Epidermal melanocyte (primary cell): Measurements from ENCODE around the gene KCNAB2.
"Not testable (repeated sequence)": the region's sequence is repeated elsewhere in the genome, so short reads cannot be mapped to it uniquely, and the experiment has no call there.

Experiments used
- DNase-seq: peaks from one replicate; pipeline ENCODE4 v3.0.0; 2011; ENCODE audit warnings: low spot score; ENCODE audit not compliant: insufficient read length

KCNAB2 gene

GRCh38 chr1:6052543-6053205 lies 7.0 kb downstream of the KCNAB2 start:
- peak; percentile 89 for DNase-seq

- DNase-seq = no peak
These were observed 7.5 kb downstream of the KCNAB2 start for GRCh38 chr1:6053206-6053546.

- no peak for DNase-seq
These were observed 8.9 kb downstream of the KCNAB2 start for GRCh38 chr1:6054596-6054995.

- DNase-seq = no peak
These were observed 10.9 kb downstream of the KCNAB2 start for GRCh38 chr1:6056572-6056948.

- no peak for DNase-seq
These were observed 11.6 kb downstream of the KCNAB2 start for GRCh38 chr1:6057170-6057845.

GRCh38 chr1:6059866-6060265 lies 14.2 kb downstream of the KCNAB2 start:
- DNase-seq = no peak

- DNase-seq = no peak
These were observed 17.0 kb downstream of the KCNAB2 start for GRCh38 chr1:6062670-6063069.

- not testable (repeated sequence) for DNase-seq
These were observed 17.9 kb downstream of the KCNAB2 start for GRCh38 chr1:6063532-6064053.

- no peak for DNase-seq
These were observed 19.6 kb downstream of the KCNAB2 start for GRCh38 chr1:6065093-6065858.

GRCh38 chr1:6066680-6067079 lies 21.0 kb downstream of the KCNAB2 start:
- no peak for DNase-seq

GRCh38 chr1:6068073-6068472 lies 22.4 kb downstream of the KCNAB2 start:
- no peak for DNase-seq

GRCh38 chr1:6068932-6069331 lies 23.2 kb downstream of the KCNAB2 start:
- no peak for DNase-seq

GRCh38 chr1:6069573-6069972 lies 23.9 kb downstream of the KCNAB2 start:
- no peak for DNase-seq

- no peak for DNase-seq
These were observed 24.8 kb downstream of the KCNAB2 start for GRCh38 chr1:6070450-6070974.

- no peak for DNase-seq
These were observed 25.5 kb downstream of the KCNAB2 start for GRCh38 chr1:6071219-6071618.

- no peak for DNase-seq
These were observed 27.2 kb downstream of the KCNAB2 start for GRCh38 chr1:6072774-6073479.

- DNase-seq = no peak
These were observed 27.9 kb downstream of the KCNAB2 start for GRCh38 chr1:6073480-6074053.

GRCh38 chr1:6074192-6074901 lies 28.7 kb downstream of the KCNAB2 start:
- no peak for DNase-seq

- no peak for DNase-seq
These were observed 30.1 kb downstream of the KCNAB2 start for GRCh38 chr1:6075748-6076147.

- not testable (repeated sequence) for DNase-seq
These were observed 31.4 kb downstream of the KCNAB2 start for GRCh38 chr1:6077061-6077460.
